IMR-90 (cell line): Measurements from ENCODE around the gene GFRA4.

Source experiments
- POLR2A ChIP-seq: IDR thresholded peaks from 2 replicates; pipeline ENCODE4 v1.6.1; 2012; ENCODE audit warnings: mild to moderate bottlenecking, low read depth, low read length
- RFX5 ChIP-seq: IDR thresholded peaks from 2 replicates; pipeline ENCODE4 v1.8.0; 2012; ENCODE audit warnings: low read depth, mild to moderate bottlenecking, low read length, moderate library complexity
- TF ChIP-seq, protein P1 (sequence below): conservative IDR thresholded peaks from 2 replicates; pipeline ENCODE4 v1.5.1; 2012; ENCODE audit warnings: mild to moderate bottlenecking, low read depth, low read length, improper control_type of control experiment

DNA sequence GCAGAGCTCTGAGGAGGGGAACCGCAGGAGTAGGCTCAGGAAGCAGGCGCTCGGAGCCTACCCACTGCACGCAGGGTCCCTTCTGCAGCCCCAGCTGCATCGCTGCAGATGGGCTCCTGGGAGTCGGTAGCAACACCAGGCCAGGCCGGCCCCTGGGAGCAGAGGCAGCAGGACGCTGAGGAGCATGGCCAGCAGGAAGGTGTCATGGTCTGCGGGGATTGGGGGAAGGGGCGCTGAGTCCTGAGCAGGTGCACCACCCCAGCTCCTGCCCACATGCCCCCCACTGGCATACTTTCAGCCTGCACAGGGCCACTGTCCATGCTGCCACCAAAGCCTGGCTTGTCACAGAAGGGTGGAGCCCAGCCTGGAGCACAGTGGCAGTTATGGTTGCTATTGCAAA lies 7.7 kb upstream of the GFRA4 start:
- TF ChIP-seq, protein P1, sequence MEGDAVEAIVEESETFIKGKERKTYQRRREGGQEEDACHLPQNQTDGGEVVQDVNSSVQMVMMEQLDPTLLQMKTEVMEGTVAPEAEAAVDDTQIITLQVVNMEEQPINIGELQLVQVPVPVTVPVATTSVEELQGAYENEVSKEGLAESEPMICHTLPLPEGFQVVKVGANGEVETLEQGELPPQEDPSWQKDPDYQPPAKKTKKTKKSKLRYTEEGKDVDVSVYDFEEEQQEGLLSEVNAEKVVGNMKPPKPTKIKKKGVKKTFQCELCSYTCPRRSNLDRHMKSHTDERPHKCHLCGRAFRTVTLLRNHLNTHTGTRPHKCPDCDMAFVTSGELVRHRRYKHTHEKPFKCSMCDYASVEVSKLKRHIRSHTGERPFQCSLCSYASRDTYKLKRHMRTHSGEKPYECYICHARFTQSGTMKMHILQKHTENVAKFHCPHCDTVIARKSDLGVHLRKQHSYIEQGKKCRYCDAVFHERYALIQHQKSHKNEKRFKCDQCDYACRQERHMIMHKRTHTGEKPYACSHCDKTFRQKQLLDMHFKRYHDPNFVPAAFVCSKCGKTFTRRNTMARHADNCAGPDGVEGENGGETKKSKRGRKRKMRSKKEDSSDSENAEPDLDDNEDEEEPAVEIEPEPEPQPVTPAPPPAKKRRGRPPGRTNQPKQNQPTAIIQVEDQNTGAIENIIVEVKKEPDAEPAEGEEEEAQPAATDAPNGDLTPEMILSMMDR, result no peak
- no peak for TF ChIP-seq POLR2A
- no peak for TF ChIP-seq RFX5
